ENCODE measurements around the gene USH1G.
"Not testable (repeated sequence)": the region's sequence is repeated elsewhere in the genome, so short reads cannot be mapped to it uniquely, and the experiment has no call there.

USH1G gene

DNA sequence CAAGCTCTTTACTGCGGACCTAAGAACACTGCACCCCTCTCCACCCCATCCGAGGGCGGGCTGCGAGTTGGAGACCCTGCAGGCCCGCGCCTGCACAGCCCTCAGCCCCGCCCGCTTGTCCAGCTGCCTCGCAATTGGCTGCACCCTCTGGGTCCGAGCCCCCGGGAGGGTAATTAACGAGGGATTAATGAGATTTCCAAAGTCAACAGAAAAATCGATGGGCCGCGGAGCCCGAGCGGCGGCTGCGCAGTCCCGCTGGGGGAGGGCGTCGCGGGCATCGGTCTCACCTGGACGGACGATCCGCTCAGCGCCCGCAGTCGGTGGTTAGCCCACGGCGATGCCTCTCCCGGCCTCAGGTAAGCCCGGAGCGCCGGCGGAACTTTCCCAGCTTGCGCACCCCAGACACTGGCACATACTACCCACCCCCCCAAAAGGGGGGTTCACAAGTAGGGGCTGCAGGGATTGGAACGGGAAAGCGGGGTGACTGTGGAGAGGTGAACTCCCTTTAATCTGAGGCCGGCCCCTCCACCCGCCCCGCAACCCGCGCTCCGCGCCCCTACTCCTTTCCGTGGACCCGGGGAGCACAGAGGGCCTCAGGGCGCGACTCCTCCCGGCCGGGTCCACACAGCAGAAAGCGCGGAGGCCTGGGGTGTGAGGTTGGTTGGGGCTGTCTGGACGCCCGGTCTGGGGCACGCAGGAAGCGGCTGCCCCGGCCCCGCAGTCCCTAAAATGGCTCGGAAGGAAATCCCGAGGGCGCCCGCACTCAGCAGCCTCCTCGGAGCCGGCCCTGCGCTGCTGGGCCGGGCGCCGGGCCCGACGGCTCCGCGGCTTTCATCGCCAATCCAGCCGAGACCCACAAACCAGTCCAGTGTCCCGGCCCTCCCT, 12.8 kb upstream of the USH1G start, which contains the start of gene OTOP3:
OTOP3 (plus strand) TSS at position 314 of the 885 bp plus-strand sequence; CDS start at position 338, 24 bp downstream.
- H3K4me3 ChIP-seq (ENCODE audit: low read depth, low read length), result no peak within 1 kb of the TSS

DNA sequence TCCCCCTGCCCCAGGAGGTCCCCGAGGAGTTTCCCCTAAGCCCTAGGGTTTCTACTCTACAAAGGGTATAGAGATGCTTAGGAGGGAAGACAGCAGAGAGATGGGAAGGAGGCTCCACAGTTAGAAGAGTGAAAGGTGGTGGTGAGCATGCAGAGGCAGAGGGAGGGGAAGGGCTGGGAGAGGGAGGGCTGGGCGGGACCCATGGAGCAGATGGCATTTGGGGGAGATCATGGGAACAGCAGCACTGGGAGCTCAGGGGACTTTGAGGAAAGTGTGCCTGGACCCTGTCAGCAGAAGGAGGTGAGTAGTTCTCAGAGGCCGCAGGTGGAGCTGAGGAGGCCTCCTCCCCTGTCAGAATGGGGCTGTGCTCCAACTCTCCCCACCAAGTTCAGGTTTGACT, 12.0 kb upstream of the USH1G start:
- H3K4me3 ChIP-seq (ENCODE audit: low read depth, low read length), result no peak overlapping the region

DNA sequence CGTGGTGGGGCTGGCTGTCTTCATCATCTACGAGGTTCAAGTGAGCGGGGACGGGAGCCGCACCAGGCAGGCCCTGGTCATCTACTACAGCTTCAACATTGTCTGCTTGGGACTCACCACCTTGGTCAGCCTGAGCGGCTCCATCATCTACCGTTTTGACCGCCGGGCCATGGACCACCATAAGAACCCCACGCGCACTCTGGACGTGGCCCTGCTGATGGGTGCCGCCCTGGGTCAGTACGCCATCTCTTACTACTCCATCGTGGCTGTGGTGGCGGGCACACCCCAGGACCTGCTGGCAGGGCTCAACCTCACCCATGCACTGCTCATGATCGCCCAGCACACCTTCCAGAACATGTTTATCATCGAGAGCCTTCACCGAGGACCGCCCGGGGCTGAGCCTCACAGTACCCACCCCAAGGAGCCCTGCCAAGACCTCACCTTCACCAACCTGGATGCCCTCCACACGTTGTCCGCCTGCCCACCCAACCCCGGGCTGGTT, 7.5 kb upstream of the USH1G start:
- no peak overlapping the region for H3K4me3 ChIP-seq (ENCODE audit: low read depth, low read length)

DNA sequence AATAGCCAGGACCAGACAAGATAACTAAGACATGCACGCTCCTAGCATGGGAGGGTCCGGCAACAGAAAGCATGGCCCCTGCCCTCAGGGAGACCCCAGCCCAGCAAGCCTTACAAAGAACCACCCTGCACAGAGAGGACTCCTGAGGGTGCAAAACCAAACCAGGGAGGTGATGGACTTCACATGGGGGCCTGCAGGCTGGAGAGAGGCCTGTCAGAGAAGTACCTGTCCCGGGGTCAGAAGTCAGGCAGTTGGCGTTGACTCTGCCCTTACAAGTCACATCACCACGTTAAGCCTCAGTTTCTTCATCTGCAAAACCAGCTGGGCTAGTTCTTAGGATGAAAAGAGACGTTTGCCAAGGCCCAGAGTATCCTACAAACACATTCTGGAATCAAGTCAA, 5.7 kb upstream of the USH1G start:
- H3K4me3 ChIP-seq (ENCODE audit: low read depth, low read length), result no peak overlapping the region

DNA sequence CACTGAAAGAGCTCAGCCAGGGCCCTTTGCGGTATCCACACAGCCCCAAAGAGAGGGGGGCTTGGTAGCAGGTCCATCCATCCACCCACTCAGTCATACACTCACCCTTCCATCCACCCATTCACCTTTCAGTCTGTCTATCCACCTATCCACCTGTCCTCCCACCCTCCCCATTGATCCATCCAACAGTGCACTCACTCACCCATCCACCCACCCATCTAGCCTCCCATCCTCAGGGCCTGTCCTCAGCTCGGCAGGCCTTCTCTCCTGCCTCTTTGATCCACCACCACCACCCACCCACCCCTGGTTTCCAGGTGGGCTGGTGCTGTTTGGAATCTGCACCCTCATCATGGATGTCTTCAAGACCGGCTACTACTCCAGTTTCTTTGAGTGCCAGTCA, 2.2 kb upstream of the USH1G start:
- H3K4me3 ChIP-seq (ENCODE audit: low read depth, low read length), result no peak overlapping the region

DNA sequence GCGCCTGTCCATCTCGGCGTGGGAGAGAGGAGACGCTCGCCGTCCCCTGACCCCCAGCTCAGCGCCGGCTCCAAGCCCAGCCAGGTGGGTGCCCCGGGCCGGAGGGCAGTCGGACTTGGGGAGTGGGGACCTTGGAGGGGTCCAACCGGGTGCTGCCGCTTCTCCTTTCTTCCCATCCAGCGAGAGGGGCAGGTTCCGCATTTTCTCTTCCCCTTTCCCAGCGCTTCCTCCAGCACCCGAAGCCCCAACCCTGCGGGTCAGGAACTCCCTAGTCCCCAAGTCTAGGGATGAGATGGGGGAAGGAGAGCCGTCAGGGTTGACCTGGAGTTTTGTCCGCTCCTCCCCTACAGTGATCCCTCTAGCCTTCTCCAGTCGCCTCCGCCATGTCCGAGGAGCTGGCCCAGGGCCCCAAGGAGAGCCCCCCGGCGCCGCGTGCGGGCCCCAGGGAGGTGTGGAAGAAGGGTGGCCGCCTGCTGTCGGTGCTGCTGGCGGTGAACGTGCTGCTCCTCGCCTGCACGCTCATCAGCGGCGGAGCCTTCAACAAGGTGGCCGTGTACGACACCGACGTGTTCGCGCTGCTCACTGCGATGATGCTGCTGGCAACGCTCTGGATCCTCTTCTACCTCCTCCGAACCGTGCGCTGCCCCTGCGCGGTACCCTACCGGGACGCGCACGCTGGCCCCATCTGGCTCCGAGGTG, 1.3 kb upstream of the USH1G start, which contains the start of gene OTOP2:
OTOP2 (plus strand) TSS at position 24 of the 699 bp plus-strand sequence; CDS start at position 384, 360 bp downstream.
- peak within 1 kb of the TSS; percentile 13 for H3K4me3 ChIP-seq (ENCODE audit: low read depth, low read length)

DNA sequence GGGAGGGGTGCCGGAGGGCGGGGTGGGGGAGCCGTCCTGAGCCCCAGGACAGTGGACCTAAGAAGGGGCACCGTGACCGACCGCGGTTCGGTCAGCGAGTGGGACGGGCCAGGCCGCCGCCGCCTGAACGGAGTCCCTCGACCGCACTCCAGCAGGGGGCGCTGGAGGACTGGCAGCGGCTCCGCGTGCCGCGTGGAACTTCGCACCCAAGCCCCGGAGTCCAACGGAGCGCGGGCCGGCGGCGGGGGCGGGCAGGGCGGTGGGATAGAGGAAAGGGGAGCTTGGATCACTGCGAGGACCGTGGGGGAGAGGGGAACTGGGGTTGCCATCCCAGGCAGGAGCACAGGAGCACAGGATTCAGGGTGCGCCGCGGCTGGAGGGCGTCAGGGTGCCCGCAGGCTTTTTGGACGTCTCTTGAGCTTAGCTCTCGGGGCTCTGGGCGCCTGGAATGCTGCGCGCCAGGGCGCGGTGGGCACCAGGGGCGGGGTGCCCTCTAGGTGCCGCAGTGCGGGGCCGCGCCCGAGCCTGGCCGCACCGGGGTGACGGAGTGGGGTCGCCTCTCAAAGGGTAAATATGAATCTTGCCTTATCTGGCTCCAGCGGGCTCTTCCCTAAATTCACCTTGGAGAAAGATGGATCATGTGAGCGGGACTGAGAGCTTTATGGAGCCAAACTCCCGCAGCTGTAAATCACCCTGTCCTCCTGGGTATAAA, 639 bp upstream of the USH1G start:
- H3K4me3 ChIP-seq (ENCODE audit: low read depth, low read length), result no peak overlapping the region

DNA sequence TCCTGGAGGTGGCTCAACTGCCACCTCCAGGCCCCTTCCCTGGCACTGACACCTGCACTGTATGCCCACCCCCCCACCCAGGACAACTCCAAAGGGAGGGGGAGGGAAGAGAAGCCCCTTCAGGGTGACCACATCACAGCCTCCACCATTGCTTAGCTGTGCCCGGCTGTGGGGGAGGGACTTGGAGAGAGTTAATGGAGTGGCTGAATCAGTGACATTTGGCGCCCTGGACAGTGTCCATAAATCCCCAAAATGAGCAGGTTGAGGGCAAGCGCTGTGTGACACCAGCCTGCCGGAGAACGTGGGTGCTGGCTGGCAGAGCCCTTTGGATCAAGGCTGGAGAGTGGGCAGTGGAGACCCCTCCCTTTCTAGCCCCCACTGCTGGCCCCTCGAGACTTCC, 883 bp downstream of the USH1G start:
- no peak overlapping the region for H3K4me3 ChIP-seq (ENCODE audit: low read depth, low read length)

DNA sequence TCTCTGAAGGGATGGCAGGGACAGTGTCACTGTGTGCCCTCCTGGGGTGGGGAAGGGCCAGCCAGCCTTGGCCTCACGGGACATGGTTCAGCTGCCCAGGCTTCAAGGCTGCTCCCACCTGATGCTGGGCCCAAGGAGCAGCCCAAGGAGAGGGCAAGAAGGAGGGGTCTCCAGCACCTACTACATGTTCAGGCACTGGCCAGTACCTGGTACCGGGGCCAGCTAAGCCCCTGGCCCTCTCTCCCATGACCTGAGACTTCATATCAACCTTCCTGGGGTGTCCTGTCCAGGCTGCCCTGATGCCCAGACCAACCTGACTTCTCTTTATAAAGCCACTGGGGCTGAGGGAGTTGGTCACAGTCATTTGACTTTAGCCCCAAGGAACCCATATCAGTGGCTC, 1.3 kb downstream of the USH1G start:
- H3K4me3 ChIP-seq (ENCODE audit: low read depth, low read length), result no peak overlapping the region

DNA sequence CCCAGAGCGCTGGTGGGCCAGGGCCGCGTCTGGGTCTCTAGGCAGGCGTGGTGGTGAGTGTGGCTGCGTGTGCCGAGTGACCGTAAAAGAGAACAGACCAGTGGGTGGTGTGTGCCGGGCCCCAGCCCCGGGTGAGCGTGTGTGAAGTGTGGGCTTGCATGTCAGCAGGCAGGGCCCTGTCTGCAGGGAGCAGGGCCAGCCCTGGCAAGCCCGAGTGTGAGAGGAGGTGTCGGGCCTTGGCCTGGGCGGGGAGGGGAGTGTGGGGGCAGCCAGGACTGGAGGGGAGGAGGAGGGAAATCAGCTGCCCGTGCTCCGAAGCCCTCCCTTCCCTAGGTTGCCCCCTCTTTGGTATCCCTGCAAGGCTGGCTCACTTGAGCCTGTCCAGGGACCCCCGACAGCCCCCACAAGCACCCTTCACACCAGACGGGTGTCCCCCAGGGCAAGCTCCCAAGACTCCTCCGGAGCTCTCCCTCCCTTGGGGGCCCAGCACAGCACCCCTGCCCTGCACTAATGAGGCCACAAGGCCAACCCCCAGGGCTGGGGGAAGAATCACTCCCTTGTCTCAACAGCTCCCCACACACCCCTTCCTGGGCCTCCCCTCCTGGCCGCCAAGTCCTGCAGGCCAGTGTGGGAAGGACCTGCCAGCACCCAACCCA, 1.9 kb downstream of the USH1G start:
- H3K4me3 ChIP-seq (ENCODE audit: low read depth, low read length), result no peak overlapping the region

DNA sequence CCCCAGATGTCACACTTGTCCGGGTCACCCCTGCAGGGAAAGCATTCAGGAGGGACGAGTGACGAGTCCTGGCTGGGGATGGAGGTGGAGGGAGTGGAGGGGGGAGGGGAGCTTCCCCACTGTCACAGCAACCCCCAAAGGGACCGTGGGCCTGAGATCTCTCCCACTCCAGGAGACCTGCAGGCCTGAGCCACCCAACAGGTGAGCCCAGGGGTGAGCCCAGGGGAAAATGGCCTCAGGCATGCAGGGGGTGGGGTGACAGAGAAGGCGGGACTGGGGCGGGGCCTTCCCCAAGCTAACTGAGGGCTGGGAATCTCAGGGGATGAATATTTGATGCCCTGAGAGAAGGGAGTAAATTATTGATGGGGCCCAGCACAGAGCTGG, 2.4 kb downstream of the USH1G start:
- no peak overlapping the region for H3K4me3 ChIP-seq (ENCODE audit: low read depth, low read length)

DNA sequence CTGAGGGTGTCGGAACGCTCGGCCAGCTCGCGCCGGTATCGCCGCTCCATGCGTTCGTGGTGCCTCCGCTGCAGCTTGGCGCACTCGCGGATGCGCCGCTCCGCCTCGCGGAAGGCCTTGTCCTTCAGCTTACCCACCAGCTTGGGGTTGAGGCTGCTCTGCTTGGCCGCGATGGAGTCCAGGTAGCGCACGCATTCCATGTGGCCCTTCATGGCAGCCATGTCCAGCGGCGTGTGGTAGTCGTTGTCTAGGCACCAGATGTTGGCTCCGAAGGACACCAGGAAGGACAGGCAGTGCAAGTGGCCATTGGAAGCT, 2.8 kb downstream of the USH1G start:
- H3K4me3 ChIP-seq (ENCODE audit: low read depth, low read length), result no peak overlapping the region

DNA sequence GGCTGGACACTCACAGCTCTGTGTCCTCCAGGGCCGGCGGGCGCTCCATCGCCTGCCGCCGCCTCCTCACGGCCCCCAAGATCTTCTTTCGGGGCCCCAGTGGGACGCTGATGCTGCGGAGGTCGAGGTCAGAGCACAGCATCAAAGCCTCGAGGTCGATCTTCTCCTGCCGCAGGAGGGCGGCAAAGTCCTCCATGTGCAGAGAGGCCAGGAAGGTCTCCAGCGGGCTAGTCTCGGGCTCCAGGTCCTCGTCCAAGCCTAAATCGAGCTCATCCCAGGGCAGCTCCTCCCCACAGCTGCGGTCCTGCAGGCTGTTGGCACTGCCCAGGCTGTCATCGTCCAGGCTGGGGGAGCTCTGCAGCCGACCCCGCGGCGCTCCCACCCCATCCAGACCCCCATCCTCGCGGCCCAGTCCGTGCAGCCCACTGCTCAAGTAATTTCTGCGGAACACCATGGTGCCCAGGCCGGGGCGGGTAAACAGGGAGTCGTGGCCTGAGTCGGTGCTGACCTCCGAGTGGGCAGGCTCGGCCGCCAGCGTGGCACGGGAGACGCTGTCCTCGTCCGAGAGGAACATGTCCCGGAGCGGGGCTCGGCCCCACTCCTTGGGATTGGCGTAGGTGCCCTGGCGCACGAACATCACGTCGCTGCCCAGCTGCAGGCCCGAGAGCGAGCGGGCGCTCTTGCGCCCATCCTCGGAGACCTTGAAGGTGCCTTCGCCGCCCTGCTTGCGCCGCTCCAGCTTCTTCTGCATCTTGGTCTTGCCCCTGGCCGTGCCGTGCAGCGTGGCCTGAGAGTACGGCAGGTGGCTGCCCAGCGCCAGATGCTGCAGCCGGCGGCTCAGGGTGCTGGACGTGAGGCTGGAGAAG, 3.4 kb downstream of the USH1G start:
- H3K4me3 ChIP-seq (ENCODE audit: low read depth, low read length), result no peak overlapping the region

DNA sequence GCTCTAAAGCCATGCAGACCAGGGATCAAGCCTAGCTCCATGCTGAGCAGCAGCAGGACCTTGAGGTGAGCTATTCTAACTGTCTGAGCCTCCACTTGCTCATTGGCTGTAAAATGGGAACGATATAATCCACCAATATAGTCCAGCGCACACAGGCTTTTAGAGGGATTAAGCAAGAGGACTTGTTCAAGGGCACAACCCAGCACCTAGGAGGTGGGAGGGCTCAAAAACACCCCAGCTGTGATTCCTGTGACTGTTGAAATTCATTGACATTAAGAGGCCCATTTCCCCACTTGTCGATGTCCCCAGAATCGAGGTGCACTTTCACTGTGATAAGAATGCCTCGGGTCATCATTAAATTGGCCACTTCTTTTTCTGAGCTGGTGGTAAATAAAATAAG, 4.1 kb downstream of the USH1G start:
- H3K4me3 ChIP-seq (ENCODE audit: low read depth, low read length), result no peak overlapping the region

DNA sequence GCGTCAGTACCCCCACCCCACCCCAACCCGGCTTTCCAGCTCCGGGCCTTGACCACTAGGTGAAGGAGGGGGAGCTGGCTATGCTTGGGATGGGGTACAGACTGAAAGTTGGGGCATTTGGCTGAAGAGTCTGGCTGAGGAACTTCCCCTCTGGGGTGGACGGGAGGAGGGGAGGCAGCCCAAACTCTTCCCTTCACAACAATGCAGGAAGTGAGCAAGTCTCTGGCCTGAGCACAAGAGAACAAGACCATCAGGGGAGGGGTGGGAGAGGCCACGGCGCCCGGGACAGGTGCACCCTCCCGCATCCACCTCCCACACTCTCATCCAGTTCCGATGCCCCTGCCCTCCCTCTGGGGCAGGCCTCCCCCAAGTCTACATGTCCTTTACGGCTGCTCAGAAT, 5.6 kb downstream of the USH1G start:
- H3K4me3 ChIP-seq (ENCODE audit: low read depth, low read length), result no peak overlapping the region

DNA sequence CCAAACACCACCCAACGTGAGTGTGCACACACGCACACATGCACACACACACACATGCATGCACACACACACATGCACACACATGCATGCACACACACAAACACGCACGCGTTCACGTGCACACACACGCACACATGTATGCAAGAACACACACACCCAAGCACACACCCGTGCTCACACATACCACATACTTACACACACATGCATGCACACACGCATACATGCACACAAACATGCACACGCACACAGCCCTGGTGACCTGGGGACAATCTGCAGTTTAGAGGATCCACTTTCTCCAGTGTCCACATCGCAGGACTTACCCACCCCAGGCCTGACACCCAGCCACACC, 6.2 kb downstream of the USH1G start:
- no peak overlapping the region for H3K4me3 ChIP-seq (ENCODE audit: low read depth, low read length)

DNA sequence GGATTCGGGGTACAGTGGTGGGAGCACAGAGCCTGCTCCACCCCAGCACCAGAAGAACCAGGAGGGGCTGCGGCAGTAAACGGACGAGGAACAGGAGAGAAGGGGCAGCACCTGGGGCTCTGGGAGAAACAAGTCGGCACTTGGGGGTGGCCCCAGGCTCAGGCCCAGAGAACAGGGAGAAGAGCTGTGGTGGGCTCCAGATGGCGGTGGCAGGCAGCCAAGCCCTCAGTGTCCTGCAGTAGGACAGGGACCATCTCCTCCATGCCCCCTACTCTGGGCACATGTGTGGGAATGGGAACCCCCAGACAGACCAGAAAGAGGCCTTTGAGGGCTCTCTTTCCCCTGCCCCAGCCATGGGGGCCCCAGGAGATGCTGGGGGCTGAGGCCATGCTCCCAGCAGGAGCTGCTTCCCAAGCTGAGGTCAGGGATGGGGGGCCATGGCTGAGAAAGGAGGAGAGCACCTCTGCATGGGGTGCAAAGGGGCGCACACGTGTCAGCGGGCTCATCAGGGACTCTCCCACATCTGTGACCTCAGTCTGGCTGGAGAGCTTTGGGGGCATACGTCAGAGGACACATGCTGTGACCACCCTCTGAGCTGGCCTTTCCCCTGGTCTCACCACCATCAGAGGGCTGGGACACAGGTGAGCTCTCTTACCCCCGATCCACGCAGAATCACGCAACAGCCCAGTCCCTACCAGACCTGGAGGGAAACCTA, 6.8 kb downstream of the USH1G start:
- H3K4me3 ChIP-seq (ENCODE audit: low read depth, low read length), result no peak overlapping the region

DNA sequence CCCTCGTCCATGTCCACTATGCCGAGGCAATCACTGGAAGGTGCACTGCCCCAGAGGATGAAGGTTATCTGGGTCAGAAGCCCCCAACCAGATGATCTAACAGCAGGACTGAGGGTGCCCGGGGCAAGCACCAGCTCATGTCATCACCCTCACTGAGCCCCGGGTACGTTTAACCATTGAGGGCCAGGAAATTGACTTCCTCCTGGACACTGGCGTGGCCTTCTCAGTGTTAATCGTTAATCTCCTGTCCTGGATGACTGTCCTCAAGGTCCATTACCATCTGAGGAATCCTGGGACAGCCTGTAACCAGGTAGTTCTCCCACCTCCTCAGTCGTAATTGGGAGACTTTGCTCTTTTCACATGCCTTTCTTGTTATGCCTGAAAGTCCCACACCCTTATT, 11.6 kb downstream of the USH1G start:
- not testable (repeated sequence) for H3K4me3 ChIP-seq (ENCODE audit: low read depth, low read length)

DNA sequence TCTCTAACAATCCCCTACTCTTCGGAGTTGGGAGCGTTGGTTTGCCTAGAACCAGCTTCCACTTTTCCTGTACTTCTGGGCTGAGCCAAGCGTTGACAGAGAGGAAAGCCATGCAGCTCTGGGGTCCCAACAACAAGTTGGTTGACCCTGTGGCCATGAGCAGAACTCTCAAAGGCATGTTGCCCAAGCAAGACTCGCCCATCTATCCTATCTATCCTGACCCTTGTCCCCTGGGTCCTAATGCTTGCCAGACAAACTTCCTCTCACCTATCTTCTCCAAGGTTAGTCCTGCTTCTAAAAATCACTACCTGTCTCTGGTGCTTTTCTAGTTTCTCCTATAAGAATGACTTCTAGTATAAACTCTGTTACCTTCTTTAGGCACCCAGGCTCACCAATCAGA, 14.0 kb downstream of the USH1G start:
- H3K4me3 ChIP-seq (ENCODE audit: low read depth, low read length), result not testable (repeated sequence)

DNA sequence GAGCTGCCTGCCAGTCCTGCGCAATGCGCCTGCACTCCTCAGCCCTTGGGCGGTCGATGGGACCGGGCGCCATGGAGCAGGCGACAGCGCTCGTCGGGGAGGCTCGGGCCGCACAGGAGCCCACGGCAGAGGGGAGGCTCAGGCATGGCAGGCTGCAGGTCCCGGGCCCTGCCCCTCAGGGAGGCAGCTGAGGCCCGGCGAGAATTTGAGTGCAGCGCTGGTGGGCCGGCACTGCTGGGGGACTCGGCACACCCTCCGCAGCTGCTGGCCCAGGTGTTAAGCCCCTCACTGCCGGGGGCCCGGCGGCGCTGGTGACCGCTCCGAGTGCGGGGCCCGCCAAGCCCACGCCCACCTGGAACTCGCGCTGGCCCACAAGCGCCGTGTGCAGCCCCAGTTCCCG, 16.0 kb downstream of the USH1G start:
- H3K4me3 ChIP-seq (ENCODE audit: low read depth, low read length), result no peak overlapping the region

Measured in iPS-11a (cell line).